HEK293 (cell line): Measurements from ENCODE around the gene PTPRA.

ENCODE experiments used
- CTCF ChIA-PET: fragments of 350-600 bp; formaldehyde crosslinking; extraction: SDS; loops from one replicate; lab custom pipeline; 2021; ENCODE audit warnings: antibody characterized with exemption; lab: Yijun Ruan, JAX
- POLR2A ChIA-PET: fragments of 300-600 bp; formaldehyde crosslinking; extraction: SDS; loops from one replicate; lab custom pipeline; 2020; ENCODE audit warnings: antibody characterized with exemption, inconsistent platforms; lab: Yijun Ruan, JAX
- H3K27ac ChIP-seq: fragments of 200-500 bp; sonication (Bioruptor generic); 2 replicates; pipeline ENCODE4 v1.5.1; 2014; ENCODE audit warnings: low read depth, low read length, control low read depth, inconsistent platforms; ENCODE audit errors: extremely low read depth
- H3K36me3 ChIP-seq, 2 experiments: fragments of 200-500 bp in 1 of 2; sonication (Bioruptor generic) in 1 of 2; 1 replicate in 1 of 2; 2 replicates in 1 of 2; pipeline ENCODE4 v1.5.1; 2014 to 2017; ENCODE audit warnings: inconsistent platforms in 2 of 2, low read length in 2 of 2; ENCODE audit not compliant: control insufficient read depth in 2 of 2, insufficient read depth in 1 of 2
- H3K4me1 ChIP-seq: fragments of 200-500 bp; sonication (Bioruptor generic); 2 replicates; pipeline ENCODE4 v1.5.1; 2014; ENCODE audit warnings: mild to moderate bottlenecking, low read length, inconsistent platforms; ENCODE audit not compliant: control insufficient read depth, insufficient read depth
- H3K4me3 ChIP-seq: 2 replicates; pipeline ENCODE4 v1.5.1; 2011; ENCODE audit warnings: low read depth, mild to moderate bottlenecking, control low read depth, low read length, moderate library complexity
- H3K9me3 ChIP-seq: fragments of 200-500 bp; sonication (Bioruptor generic); 2 replicates; pipeline ENCODE4 v1.5.1; 2014; ENCODE audit warnings: low read depth, low read length, inconsistent platforms; ENCODE audit not compliant: control insufficient read depth, insufficient read depth
- GLI2 ChIP-seq: fragments of 450-650 bp; formaldehyde crosslinking; IDR thresholded peaks from 2 replicates; pipeline ENCODE4; 2017; ENCODE audit warnings: missing biosample characterization, missing genetic modification characterization, low read depth, borderline replicate concordance
- GLIS1 ChIP-seq: fragments of 450-650 bp; formaldehyde crosslinking; IDR thresholded peaks from 2 replicates; pipeline ENCODE4 v1.5.1; 2016; ENCODE audit warnings: missing biosample characterization, missing genetic modification characterization
- MEIS1 ChIP-seq: sonication (generic); formaldehyde crosslinking; IDR thresholded peaks from 2 replicates; pipeline ENCODE4 v1.8.1; 2022; ENCODE audit warnings: missing genetic modification reagents, mild to moderate bottlenecking, borderline replicate concordance
- PRDM1 ChIP-seq: fragments of 450-650 bp; formaldehyde crosslinking; IDR thresholded peaks from 2 replicates; pipeline ENCODE4; 2016; ENCODE audit warnings: missing biosample characterization, missing genetic modification characterization
- SALL2 ChIP-seq: fragments of 450-650 bp; formaldehyde crosslinking; IDR thresholded peaks from 2 replicates; pipeline ENCODE4 v1.5.0; 2017; ENCODE audit warnings: missing biosample characterization, mild to moderate bottlenecking, missing genetic modification characterization, borderline replicate concordance
- SP2 ChIP-seq: fragments of 450-650 bp; formaldehyde crosslinking; IDR thresholded peaks from 2 replicates; pipeline ENCODE4 v1.5.1; 2016; ENCODE audit warnings: missing biosample characterization, missing genetic modification characterization
- SP7 ChIP-seq: fragments of 450-650 bp; formaldehyde crosslinking; IDR thresholded peaks from 2 replicates; pipeline ENCODE4 v1.5.1; 2016; ENCODE audit warnings: missing biosample characterization, missing genetic modification characterization
- ZBTB48 ChIP-seq: fragments of 450-650 bp; formaldehyde crosslinking; IDR thresholded peaks from 2 replicates; pipeline ENCODE4 v1.5.1; 2016; ENCODE audit warnings: missing biosample characterization, missing genetic modification characterization
- ZFP37 ChIP-seq: fragments of 450-650 bp; formaldehyde crosslinking; IDR thresholded peaks from 2 replicates; pipeline ENCODE4 v1.5.1; 2016; ENCODE audit warnings: missing biosample characterization, missing genetic modification characterization
- ZNF292 ChIP-seq: fragments of 450-650 bp; formaldehyde crosslinking; IDR thresholded peaks from 2 replicates; pipeline ENCODE4 v1.5.1; 2016; ENCODE audit warnings: low read depth, missing biosample characterization, missing genetic modification characterization, borderline replicate concordance
- ZNF302 ChIP-seq: fragments of 450-650 bp; formaldehyde crosslinking; IDR thresholded peaks from 2 replicates; pipeline ENCODE4 v1.5.1; 2016; ENCODE audit warnings: missing biosample characterization, missing genetic modification characterization, low read depth
- ZNF311 ChIP-seq: fragments of 450-650 bp; formaldehyde crosslinking; IDR thresholded peaks from 2 replicates; pipeline ENCODE4 v1.5.1; 2017; ENCODE audit warnings: missing biosample characterization, missing genetic modification characterization, borderline replicate concordance
- ZNF404 ChIP-seq: fragments of 450-650 bp; formaldehyde crosslinking; IDR thresholded peaks from 2 replicates; pipeline ENCODE4 v1.5.1; 2017; ENCODE audit warnings: missing biosample characterization, missing genetic modification characterization
- ZNF473 ChIP-seq: fragments of 450-650 bp; formaldehyde crosslinking; IDR thresholded peaks from 2 replicates; pipeline ENCODE4 v1.5.1; 2017; ENCODE audit warnings: missing biosample characterization, missing genetic modification characterization
- ZNF514 ChIP-seq: fragments of 450-650 bp; formaldehyde crosslinking; IDR thresholded peaks from 2 replicates; pipeline ENCODE4 v1.5.1; 2016; ENCODE audit warnings: missing biosample characterization, missing genetic modification characterization
- ZNF664 ChIP-seq: fragments of 450-650 bp; formaldehyde crosslinking; IDR thresholded peaks from 2 replicates; pipeline ENCODE4 v1.5.1; 2016; ENCODE audit warnings: missing biosample characterization, missing genetic modification characterization
- ZNF670 ChIP-seq: fragments of 450-650 bp; formaldehyde crosslinking; IDR thresholded peaks from 2 replicates; pipeline ENCODE4 v1.5.1; 2016; ENCODE audit warnings: missing biosample characterization, missing genetic modification characterization, low read depth
- ZNF692 ChIP-seq: fragments of 450-650 bp; formaldehyde crosslinking; IDR thresholded peaks from 2 replicates; pipeline ENCODE4 v1.5.1; 2016; ENCODE audit warnings: missing biosample characterization, missing genetic modification characterization
- ZNF776 ChIP-seq: fragments of 450-650 bp; formaldehyde crosslinking; IDR thresholded peaks from 2 replicates; pipeline ENCODE4 v1.5.0; 2017; ENCODE audit warnings: missing biosample characterization, missing genetic modification characterization, borderline replicate concordance
- ZNF791 ChIP-seq: fragments of 450-650 bp; formaldehyde crosslinking; IDR thresholded peaks from 2 replicates; pipeline ENCODE4 v1.5.1; 2016; ENCODE audit warnings: missing biosample characterization, missing genetic modification characterization
- TF ChIP-seq, protein P1 (sequence below): fragments of 450-650 bp; formaldehyde crosslinking; IDR thresholded peaks from 2 replicates; pipeline ENCODE4 v1.5.1; 2017; ENCODE audit warnings: missing biosample characterization, missing genetic modification characterization
- TF ChIP-seq, protein P2 (sequence below): fragments of 450-650 bp; formaldehyde crosslinking; IDR thresholded peaks from 2 replicates; pipeline ENCODE4 v1.5.1; 2017; ENCODE audit warnings: missing biosample characterization, missing genetic modification characterization

The PTPRA gene

DNA sequence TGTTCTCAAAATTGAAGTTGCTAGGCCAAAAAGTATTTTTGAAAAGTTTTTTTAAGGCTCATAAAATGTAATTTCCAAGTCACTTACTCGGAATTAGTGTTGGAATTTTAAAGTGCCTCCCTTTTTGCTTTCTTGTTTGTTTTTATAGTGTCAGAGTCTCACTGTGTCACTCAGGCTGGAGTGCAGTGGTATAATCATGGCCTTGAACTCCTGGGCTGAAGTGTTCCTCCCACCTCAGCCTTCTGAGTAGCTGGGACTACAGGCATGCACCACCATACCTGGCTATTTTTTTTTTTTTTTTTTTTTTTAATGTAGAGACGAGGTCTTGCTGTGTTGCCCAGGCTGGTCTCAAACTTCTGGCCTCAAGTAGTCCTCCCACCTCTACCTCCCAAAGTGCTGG is 130.1 kb downstream of the PTPRA start:
- Histone ChIP-seq H3K4me3 (no peak overlapping the region), H3K36me3 (peaks cover 33 to 36% of the 10 kb centered on the region in 2 experiments), H3K27ac (no peak overlapping the region), H3K9me3 (no peaks in the 10 kb centered on the region), H3K4me1 (no peaks in the 10 kb centered on the region)
- no peak for TF ChIP-seq ZNF311 (tag by site-specific recombination)
- TF ChIP-seq, protein P1, sequence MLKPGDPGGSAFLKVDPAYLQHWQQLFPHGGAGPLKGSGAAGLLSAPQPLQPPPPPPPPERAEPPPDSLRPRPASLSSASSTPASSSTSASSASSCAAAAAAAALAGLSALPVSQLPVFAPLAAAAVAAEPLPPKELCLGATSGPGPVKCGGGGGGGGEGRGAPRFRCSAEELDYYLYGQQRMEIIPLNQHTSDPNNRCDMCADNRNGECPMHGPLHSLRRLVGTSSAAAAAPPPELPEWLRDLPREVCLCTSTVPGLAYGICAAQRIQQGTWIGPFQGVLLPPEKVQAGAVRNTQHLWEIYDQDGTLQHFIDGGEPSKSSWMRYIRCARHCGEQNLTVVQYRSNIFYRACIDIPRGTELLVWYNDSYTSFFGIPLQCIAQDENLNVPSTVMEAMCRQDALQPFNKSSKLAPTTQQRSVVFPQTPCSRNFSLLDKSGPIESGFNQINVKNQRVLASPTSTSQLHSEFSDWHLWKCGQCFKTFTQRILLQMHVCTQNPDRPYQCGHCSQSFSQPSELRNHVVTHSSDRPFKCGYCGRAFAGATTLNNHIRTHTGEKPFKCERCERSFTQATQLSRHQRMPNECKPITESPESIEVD (tag by site-specific recombination): 0 out of 2 replicates have a peak, but pooled peaks have one; percentile 29
- POLR2A ChIA-PET: no interaction called here
- CTCF ChIA-PET: interaction anchor here (0.7 to 1.3 kb wide), 2 partner anchors 43 to 50 kb away, joined by 3 read pairs; no protein-coding TSS in a partner anchor

DNA sequence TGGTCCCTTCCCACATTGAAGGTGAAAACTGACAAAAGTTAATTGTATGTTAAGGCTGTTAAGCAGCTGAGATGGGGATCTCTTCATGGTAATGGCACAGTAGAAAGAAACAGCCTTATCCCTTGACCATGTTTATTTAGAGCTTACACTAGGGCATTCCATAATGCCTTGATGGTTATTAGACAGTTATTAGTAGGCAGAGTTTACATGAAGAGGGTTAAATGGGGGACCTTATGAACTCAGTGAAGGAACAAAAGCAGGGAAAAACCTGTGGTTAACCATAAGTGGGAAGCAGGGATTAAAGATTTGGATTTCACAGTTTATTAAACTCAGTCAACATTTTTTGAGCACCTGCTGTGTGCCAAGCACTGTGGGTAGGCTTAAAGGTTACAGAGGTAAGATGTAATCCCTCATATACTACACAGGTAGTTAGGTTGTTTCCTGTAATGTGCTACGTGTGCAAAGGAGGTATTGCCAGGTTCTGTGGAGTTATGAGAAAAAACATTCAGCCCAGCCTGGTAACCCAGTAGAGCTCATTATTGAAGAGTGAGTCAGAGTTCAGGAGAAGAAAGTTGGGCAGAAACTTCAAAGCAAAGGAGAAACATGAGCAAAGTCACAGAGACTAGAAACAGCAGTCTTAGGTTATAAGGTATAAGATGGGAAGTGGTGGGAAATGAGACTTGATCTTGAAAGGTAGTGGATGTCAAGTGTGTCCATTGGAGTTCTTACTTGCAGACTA is 137.9 kb downstream of the PTPRA start:
- POLR2A ChIA-PET: interaction anchor here (1.2 kb wide), 2 partner anchors 138 to 282 kb away, joined by 3 read pairs; partner anchors contain the start of gene PTPRA
- TF ChIP-seq PRDM1 (tag by site-specific recombination): peak; percentile 43; the same call in 1 of the 2 replicates
- TF ChIP-seq ZNF404 (tag by site-specific recombination): no peak
- no peak for TF ChIP-seq ZNF292 (tag by site-specific recombination)
- no peak for TF ChIP-seq ZFP37 (tag by site-specific recombination)
- TF ChIP-seq SP7 (tag by site-specific recombination): peak; percentile 57; the same call in 1 of the 2 replicates
- no peak for TF ChIP-seq ZNF791 (tag by site-specific recombination)
- TF ChIP-seq ZBTB48 (tag by site-specific recombination): no peak
- no peak for TF ChIP-seq SALL2
- TF ChIP-seq MEIS1 (CRISPR knock-in tag): no peak
- TF ChIP-seq ZNF473: no peak
- TF ChIP-seq, all 188 proteins: peak for 2
- Histone ChIP-seq H3K4me1 (no peaks in the 10 kb centered on the region), H3K36me3 (peaks cover 38 to 71% of the 10 kb centered on the region in 2 experiments), H3K4me3 (no peak overlapping the region), H3K9me3 (no peaks in the 10 kb centered on the region), H3K27ac (no peak overlapping the region)
- CTCF ChIA-PET: interaction anchor here (0.7 to 2.1 kb wide), 3 partner anchors 10 to 85 kb away, joined by 3 to 8 read pairs (median 5); no protein-coding TSS in a partner anchor

- H3K36me3 ChIP-seq: peaks cover 33 to 71% of the 10 kb centered on the region in 2 experiments
- POLR2A ChIA-PET: interaction anchor here (1.2 kb wide), 2 partner anchors 139 to 282 kb away, joined by 3 read pairs; partner anchors contain the start of gene PTPRA
- no peak overlapping the region for H3K27ac ChIP-seq
- no peaks in the 10 kb centered on the region for H3K4me1 ChIP-seq
- no peak overlapping the region for H3K4me3 ChIP-seq
- no peaks in the 10 kb centered on the region for H3K9me3 ChIP-seq
- CTCF ChIA-PET: interaction anchor here (1.3 to 2.1 kb wide), 2 partner anchors 11 to 42 kb away, joined by 5 to 8 read pairs; no protein-coding TSS in a partner anchor
- no peak for TF ChIP-seq ZNF692 (tag by site-specific recombination)
- no peak for TF ChIP-seq GLIS1 (tag by site-specific recombination)
- TF ChIP-seq ZNF664 (tag by site-specific recombination): no peak
- no peak for TF ChIP-seq GLI2
- TF ChIP-seq ZNF302 (tag by site-specific recombination): no peak
- TF ChIP-seq, protein P2, sequence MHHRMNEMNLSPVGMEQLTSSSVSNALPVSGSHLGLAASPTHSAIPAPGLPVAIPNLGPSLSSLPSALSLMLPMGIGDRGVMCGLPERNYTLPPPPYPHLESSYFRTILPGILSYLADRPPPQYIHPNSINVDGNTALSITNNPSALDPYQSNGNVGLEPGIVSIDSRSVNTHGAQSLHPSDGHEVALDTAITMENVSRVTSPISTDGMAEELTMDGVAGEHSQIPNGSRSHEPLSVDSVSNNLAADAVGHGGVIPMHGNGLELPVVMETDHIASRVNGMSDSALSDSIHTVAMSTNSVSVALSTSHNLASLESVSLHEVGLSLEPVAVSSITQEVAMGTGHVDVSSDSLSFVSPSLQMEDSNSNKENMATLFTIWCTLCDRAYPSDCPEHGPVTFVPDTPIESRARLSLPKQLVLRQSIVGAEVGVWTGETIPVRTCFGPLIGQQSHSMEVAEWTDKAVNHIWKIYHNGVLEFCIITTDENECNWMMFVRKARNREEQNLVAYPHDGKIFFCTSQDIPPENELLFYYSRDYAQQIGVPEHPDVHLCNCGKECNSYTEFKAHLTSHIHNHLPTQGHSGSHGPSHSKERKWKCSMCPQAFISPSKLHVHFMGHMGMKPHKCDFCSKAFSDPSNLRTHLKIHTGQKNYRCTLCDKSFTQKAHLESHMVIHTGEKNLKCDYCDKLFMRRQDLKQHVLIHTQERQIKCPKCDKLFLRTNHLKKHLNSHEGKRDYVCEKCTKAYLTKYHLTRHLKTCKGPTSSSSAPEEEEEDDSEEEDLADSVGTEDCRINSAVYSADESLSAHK (tag by site-specific recombination): no peak
- TF ChIP-seq ZNF514 (tag by site-specific recombination): no peak
- TF ChIP-seq ZNF670 (tag by site-specific recombination): no peak
- TF ChIP-seq SP2: no peak
- no peak for TF ChIP-seq ZNF776
- TF ChIP-seq, all 188 proteins: peak for 0
Observed at GRCh38 chr20:3011752-3012151, 138.5 kb downstream of the PTPRA start.
